Smooth muscle cell (in vitro differentiated cells): ENCODE data around the gene MKRN2. TPM values are rescaled to one million over a fixed set of nuclear protein-coding genes. Genes with fewer than 3 reads are reported as not detected.

ENCODE experiments used
- DNase-seq: peaks from one replicate; lab custom pipeline; 2025; ENCODE audit not compliant: unreplicated experiment; lab: John Stamatoyannopoulos, UW
- H2AFZ ChIP-seq: fragments of 200-600 bp; sonication (generic); 2 replicates; pipeline ENCODE4 v1.6.0; 2016; ENCODE audit warnings: antibody characterized with exemption, low read depth, mild to moderate bottlenecking
- H3F3A ChIP-seq: fragments of 200-600 bp; sonication (generic); 2 replicates; pipeline ENCODE4 v1.6.0; 2017; ENCODE audit warnings: antibody characterized with exemption, low read depth
- H3K27ac ChIP-seq: fragments of 200-600 bp; sonication (generic); 2 replicates; pipeline ENCODE4 v1.5.1; 2016; ENCODE audit warnings: low read depth, mild to moderate bottlenecking
- H3K27me3 ChIP-seq: fragments of 200-600 bp; sonication (generic); 2 replicates; pipeline ENCODE4 v1.6.1; 2016; ENCODE audit warnings: low read depth, mild to moderate bottlenecking
- H3K36me3 ChIP-seq: fragments of 200-600 bp; sonication (generic); 2 replicates; pipeline ENCODE4 v1.5.1; 2016; ENCODE audit warnings: low read depth
- H3K4me1 ChIP-seq: fragments of 200-600 bp; sonication (generic); 2 replicates; pipeline ENCODE4 v1.5.1; 2016; ENCODE audit warnings: low read depth
- H3K4me2 ChIP-seq: fragments of 200-600 bp; sonication (generic); 2 replicates; pipeline ENCODE4 v1.6.0; 2016; ENCODE audit warnings: mild to moderate bottlenecking
- H3K4me3 ChIP-seq: fragments of 200-600 bp; sonication (generic); 2 replicates; pipeline ENCODE4 v1.5.1; 2016; ENCODE audit warnings: mild to moderate bottlenecking
- H3K79me2 ChIP-seq: fragments of 200-600 bp; sonication (generic); 2 replicates; pipeline ENCODE4 v1.6.0; 2016; ENCODE audit warnings: low read depth, mild to moderate bottlenecking
- H3K9ac ChIP-seq: fragments of 200-600 bp; sonication (generic); 2 replicates; pipeline ENCODE4 v1.6.0; 2016; ENCODE audit warnings: low read depth
- H3K9me3 ChIP-seq: fragments of 200-600 bp; sonication (generic); replicated peaks from 2 replicates; pipeline ENCODE4 v1.5.1; 2016; ENCODE audit warnings: low read depth
- H4K20me1 ChIP-seq: fragments of 200-600 bp; sonication (generic); 2 replicates; pipeline ENCODE4 v1.6.0; 2016; ENCODE audit warnings: low read depth
- CTCF ChIP-seq: fragments of 200-600 bp; sonication (generic); IDR thresholded peaks from 2 replicates; pipeline ENCODE4 v1.5.1; 2017; ENCODE audit warnings: borderline replicate concordance, mild to moderate bottlenecking, antibody characterized with exemption; ENCODE audit not compliant: insufficient read depth, poor library complexity, severe bottlenecking
- WGBS: methylation state at CpG from one replicate; pipeline ENCODE4 v1.1.7; 2016; ENCODE audit warnings: low lambda C conversion rate; 5-methylcytosine and 5-hydroxymethylcytosine counted together
- polyA plus RNA-seq: library from polyadenylated mRNA; unstranded; fragments of >200 nt; fragmentation: Nextera tagmentation; extraction: Ambion mirVana; gene quantifications from 2 replicates; pipeline ENCODE4 v1.2.1, GENCODE V29; 2016
- total RNA-seq: library from RNA; depleted of rRNA; stranded (reverse); fragments of >200 nt; gene quantifications from 2 replicates; pipeline ENCODE4 v1.2.3, GENCODE V29; 2014

The MKRN2 gene
- total and polyA plus RNA-seq, 2 experiments from 2014 or later: 29.3 to 36.6 TPM

GRCh38 chr3:12583280-12583679 is 26.4 kb downstream of the MKRN2 start:
- no peak overlapping the region for H3K4me3 ChIP-seq
- H3F3A ChIP-seq: no peaks in the 10 kb centered on the region
- H4K20me1 ChIP-seq: peaks cover 75% of the 10 kb centered on the region
- no peak overlapping the region for H3K9ac ChIP-seq
- H2AFZ ChIP-seq: no peak overlapping the region
- peaks cover 12% of the 10 kb centered on the region for H3K36me3 ChIP-seq
- no peak overlapping the region for H3K27ac ChIP-seq
- no peak for DNase-seq
- TF ChIP-seq CTCF: no peak
- no peak overlapping the region for H3K4me2 ChIP-seq
- no peaks in the 10 kb centered on the region for H3K9me3 ChIP-seq
- no peaks in the 10 kb centered on the region for H3K4me1 ChIP-seq
- no peaks in the 10 kb centered on the region for H3K27me3 ChIP-seq
- no peaks in the 10 kb centered on the region for H3K79me2 ChIP-seq

- no peak overlapping the region for H3K9ac ChIP-seq
- no peaks in the 10 kb centered on the region for H3K4me1 ChIP-seq
- H2AFZ ChIP-seq: no peak overlapping the region
- H3K79me2 ChIP-seq: no peaks in the 10 kb centered on the region
- no peaks in the 10 kb centered on the region for H3K27me3 ChIP-seq
- H3F3A ChIP-seq: no peaks in the 10 kb centered on the region
- no peaks in the 10 kb centered on the region for H3K9me3 ChIP-seq
- H3K27ac ChIP-seq: no peak overlapping the region
- no peak overlapping the region for H3K4me3 ChIP-seq
- DNase-seq: no peak
- H4K20me1 ChIP-seq: peaks cover 77% of the 10 kb centered on the region
- TF ChIP-seq CTCF: no peak
- 91% methylated on average over 2 of the region's 2 CpGs for WGBS
- no peak overlapping the region for H3K4me2 ChIP-seq
- peaks cover 12% of the 10 kb centered on the region for H3K36me3 ChIP-seq
Observed at GRCh38 chr3:12584083-12584482, 27.2 kb downstream of the MKRN2 start.

- 95% methylated on average over 3 of the region's 3 CpGs for WGBS
- Histone ChIP-seq H3K9me3 (no peaks in the 10 kb centered on the region), H2AFZ (no peak overlapping the region), H3F3A (no peaks in the 10 kb centered on the region), H3K36me3 (peaks cover 12% of the 10 kb centered on the region), H3K79me2 (no peaks in the 10 kb centered on the region), H3K9ac (no peak overlapping the region), H4K20me1 (peaks cover 66% of the 10 kb centered on the region), H3K4me2 (no peak overlapping the region), H3K27me3 (no peaks in the 10 kb centered on the region), H3K4me1 (no peaks in the 10 kb centered on the region), H3K27ac (no peak overlapping the region), H3K4me3 (no peak overlapping the region)
- DNase-seq: no peak
- TF ChIP-seq CTCF: no peak
Observed at GRCh38 chr3:12585181-12585580, 28.3 kb downstream of the MKRN2 start.

GRCh38 chr3:12585970-12586369 is 29.1 kb downstream of the MKRN2 start:
- peaks cover 60% of the 10 kb centered on the region for H4K20me1 ChIP-seq
- WGBS: 91% methylated on average over 5 of the region's 5 CpGs
- no peak overlapping the region for H3K27ac ChIP-seq
- no peak overlapping the region for H2AFZ ChIP-seq
- no peak overlapping the region for H3K4me2 ChIP-seq
- H3K36me3 ChIP-seq: peaks cover 12% of the 10 kb centered on the region
- DNase-seq: no peak
- H3K9me3 ChIP-seq: no peaks in the 10 kb centered on the region
- no peaks in the 10 kb centered on the region for H3K79me2 ChIP-seq
- H3F3A ChIP-seq: no peaks in the 10 kb centered on the region
- no peak for TF ChIP-seq CTCF
- H3K4me3 ChIP-seq: no peak overlapping the region
- no peak overlapping the region for H3K9ac ChIP-seq
- no peaks in the 10 kb centered on the region for H3K4me1 ChIP-seq
- H3K27me3 ChIP-seq: no peaks in the 10 kb centered on the region
